ENCODE results near the gene ADH7. TPM values are rescaled to one million over a fixed set of nuclear protein-coding genes. Genes with fewer than 3 reads are reported as not detected.

Gene ADH7
- total RNA-seq, 1 experiment from 2014 or later: not detected

DNA sequence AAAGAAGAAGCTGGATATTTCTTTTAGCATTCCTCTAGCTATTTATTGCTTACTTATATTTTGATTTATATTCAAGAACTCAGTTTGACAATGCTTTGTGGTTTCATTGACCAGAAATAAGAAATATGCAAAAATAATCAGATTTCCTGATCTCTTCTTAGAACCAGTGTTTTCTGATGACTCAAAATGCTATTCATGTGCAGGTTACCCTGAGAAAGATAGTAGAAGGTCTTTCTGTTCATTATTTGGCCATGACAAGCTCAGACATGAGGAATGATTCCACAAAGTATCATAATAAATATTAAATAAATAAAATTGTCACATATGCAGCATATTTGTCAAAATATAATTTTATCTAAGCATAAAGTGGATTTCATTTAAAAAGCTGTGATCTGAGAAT is 24.1 kb downstream of the ADH7 start:
- intact Hi-C loops (cut with micrococcal nuclease): loop anchor here (5.0 kb wide), 1 partner anchor 396 kb away; no protein-coding TSS in a partner anchor
- CTCF ChIA-PET: interaction anchor here (1.2 kb wide), 1 partner anchor 52 kb away, joined by 3 read pairs; no protein-coding TSS in a partner anchor
- no peak for TF ChIP-seq EZH2 (IDR thresholded peaks at IDR 0.05)
- TF ChIP-seq YY1 (IDR thresholded peaks at IDR 0.05; ENCODE audit: extremely low read depth, insufficient replicate concordance, low read depth, low read length): no peak
- TF ChIP-seq, protein P1, sequence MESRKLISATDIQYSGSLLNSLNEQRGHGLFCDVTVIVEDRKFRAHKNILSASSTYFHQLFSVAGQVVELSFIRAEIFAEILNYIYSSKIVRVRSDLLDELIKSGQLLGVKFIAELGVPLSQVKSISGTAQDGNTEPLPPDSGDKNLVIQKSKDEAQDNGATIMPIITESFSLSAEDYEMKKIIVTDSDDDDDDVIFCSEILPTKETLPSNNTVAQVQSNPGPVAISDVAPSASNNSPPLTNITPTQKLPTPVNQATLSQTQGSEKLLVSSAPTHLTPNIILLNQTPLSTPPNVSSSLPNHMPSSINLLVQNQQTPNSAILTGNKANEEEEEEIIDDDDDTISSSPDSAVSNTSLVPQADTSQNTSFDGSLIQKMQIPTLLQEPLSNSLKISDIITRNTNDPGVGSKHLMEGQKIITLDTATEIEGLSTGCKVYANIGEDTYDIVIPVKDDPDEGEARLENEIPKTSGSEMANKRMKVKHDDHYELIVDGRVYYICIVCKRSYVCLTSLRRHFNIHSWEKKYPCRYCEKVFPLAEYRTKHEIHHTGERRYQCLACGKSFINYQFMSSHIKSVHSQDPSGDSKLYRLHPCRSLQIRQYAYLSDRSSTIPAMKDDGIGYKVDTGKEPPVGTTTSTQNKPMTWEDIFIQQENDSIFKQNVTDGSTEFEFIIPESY (IDR thresholded peaks at IDR 0.05; ENCODE audit: extremely low read depth, insufficient replicate concordance, low read length): no peak

DNA sequence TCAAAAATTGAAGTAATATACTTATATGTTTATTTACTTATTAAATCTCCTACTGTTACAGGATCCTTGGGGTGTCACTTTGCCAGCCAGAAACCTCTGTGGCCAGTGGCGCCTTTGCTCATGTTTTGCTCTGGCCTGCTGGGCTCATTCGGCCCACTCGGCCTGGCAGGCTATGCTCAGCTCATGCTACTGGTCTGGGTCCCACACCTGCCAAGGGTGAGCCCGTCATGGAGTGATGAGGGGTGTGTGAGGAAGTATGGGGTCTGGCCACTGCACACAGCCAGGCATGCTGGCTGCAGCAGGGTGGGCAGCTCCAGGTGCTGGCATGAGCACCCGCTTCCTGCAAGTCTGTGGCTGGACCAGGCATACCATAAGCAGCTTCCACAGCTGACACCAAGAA is 25.1 kb downstream of the ADH7 start:
- Histone ChIP-seq H3K9me3 (ENCODE audit: control insufficient read depth in 1 of 2, insufficient read depth in 1 of 2, low read depth in 1 of 2, low read length in 2 of 2) (no peaks in the 10 kb centered on the region), H4K20me1 (ENCODE audit: insufficient read depth) (no peaks in the 10 kb centered on the region), H3K4me1 (ENCODE audit: control insufficient read depth in 1 of 2, insufficient read depth in 2 of 2, low read length in 2 of 2) (no peaks in the 10 kb centered on the region), H3K27me3 (ENCODE audit: insufficient read depth, low read length) (no peaks in the 10 kb centered on the region), H3K9ac (ENCODE audit: low read length) (no peak overlapping the region), H3K9me2 (ENCODE audit: insufficient read depth) (no peaks in the 10 kb centered on the region), H3K4me2 (ENCODE audit: low read length) (no peak overlapping the region), H3K36me3 (ENCODE audit: control insufficient read depth in 1 of 2, insufficient read depth in 2 of 2, low read length in 2 of 2) (no peaks in the 10 kb centered on the region), H3K4me3 (replicated peaks in 1 of 2; ENCODE audit: low read depth in 1 of 2, low read length in 2 of 2) (no peak overlapping the region), H3K79me2 (ENCODE audit: insufficient read depth, low read length) (no peaks in the 10 kb centered on the region), H2AFZ (ENCODE audit: low read depth, low read length, poor library complexity, severe bottlenecking) (no peak overlapping the region), H3K27ac (ENCODE audit: low read depth, low read length) (no peak overlapping the region)
- TF ChIP-seq, protein P2, sequence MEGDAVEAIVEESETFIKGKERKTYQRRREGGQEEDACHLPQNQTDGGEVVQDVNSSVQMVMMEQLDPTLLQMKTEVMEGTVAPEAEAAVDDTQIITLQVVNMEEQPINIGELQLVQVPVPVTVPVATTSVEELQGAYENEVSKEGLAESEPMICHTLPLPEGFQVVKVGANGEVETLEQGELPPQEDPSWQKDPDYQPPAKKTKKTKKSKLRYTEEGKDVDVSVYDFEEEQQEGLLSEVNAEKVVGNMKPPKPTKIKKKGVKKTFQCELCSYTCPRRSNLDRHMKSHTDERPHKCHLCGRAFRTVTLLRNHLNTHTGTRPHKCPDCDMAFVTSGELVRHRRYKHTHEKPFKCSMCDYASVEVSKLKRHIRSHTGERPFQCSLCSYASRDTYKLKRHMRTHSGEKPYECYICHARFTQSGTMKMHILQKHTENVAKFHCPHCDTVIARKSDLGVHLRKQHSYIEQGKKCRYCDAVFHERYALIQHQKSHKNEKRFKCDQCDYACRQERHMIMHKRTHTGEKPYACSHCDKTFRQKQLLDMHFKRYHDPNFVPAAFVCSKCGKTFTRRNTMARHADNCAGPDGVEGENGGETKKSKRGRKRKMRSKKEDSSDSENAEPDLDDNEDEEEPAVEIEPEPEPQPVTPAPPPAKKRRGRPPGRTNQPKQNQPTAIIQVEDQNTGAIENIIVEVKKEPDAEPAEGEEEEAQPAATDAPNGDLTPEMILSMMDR (IDR thresholded peaks at IDR 0.05 in 2 of 3, conservative IDR thresholded peaks at IDR 0.05 in 1 of 3; ENCODE audit: borderline replicate concordance in 1 of 3, insufficient read depth in 1 of 3, low read depth in 2 of 3, low read length in 2 of 3): no peak
- TF ChIP-seq CEBPB (IDR thresholded peaks at IDR 0.05; ENCODE audit: low read depth): no peak
- no peak for TF ChIP-seq EZH2phosphoT487 (IDR thresholded peaks at IDR 0.05; ENCODE audit: borderline replicate concordance)
- TF ChIP-seq, protein P1 (IDR thresholded peaks at IDR 0.05; ENCODE audit: extremely low read depth, insufficient replicate concordance, low read length): no peak
- no peak for TF ChIP-seq ZFX (IDR thresholded peaks at IDR 0.05)
- TF ChIP-seq JUND (IDR thresholded peaks at IDR 0.05): no peak
- TF ChIP-seq TCF7L2 (IDR thresholded peaks at IDR 0.05; ENCODE audit: borderline replicate concordance, extremely low read depth, insufficient read depth, insufficient read length): no peak
- TF ChIP-seq SRF (IDR thresholded peaks at IDR 0.05; ENCODE audit: low read depth): no peak
- TF ChIP-seq POLR2AphosphoS5 (IDR thresholded peaks at IDR 0.05; ENCODE audit: low read depth, low read length): no peak
- POLR2A ChIA-PET: no interaction called here
- no TSS peak for BruUV-seq (replicated peaks)
- CTCF ChIA-PET: interaction anchor here (1.0 to 1.2 kb wide), 2 partner anchors 53 kb away, joined by 3 to 4 read pairs; no protein-coding TSS in a partner anchor
- ATAC-seq (no peak), DNase-seq (ENCODE audit: low read depth, low spot score) (no peak)
- RAD21 ChIA-PET (ENCODE audit: low non-redundant PET in 1 of 2, low total read pairs in 2 of 2, uncharacterized antibody in 2 of 2, unreplicated experiment in 2 of 2): no interaction called here
- intact Hi-C loops (cut with micrococcal nuclease): loop anchor here (5.0 kb wide), 1 partner anchor 397 kb away; no protein-coding TSS in a partner anchor

More for the DNA sequence above, 24.1 kb downstream of the ADH7 start:
- DNase-seq (ENCODE audit: low read depth, low spot score) (no peak), ATAC-seq (no peak)
- Histone ChIP-seq H3K9me3 (ENCODE audit: control insufficient read depth in 1 of 2, insufficient read depth in 1 of 2, low read depth in 1 of 2, low read length in 2 of 2) (no peaks in the 10 kb centered on the region), H3K4me3 (replicated peaks in 1 of 2; ENCODE audit: low read depth in 1 of 2, low read length in 2 of 2) (no peak overlapping the region), H3K27ac (ENCODE audit: low read depth, low read length) (no peak overlapping the region), H3K27me3 (ENCODE audit: insufficient read depth, low read length) (no peaks in the 10 kb centered on the region), H3K4me2 (ENCODE audit: low read length) (no peak overlapping the region), H4K20me1 (ENCODE audit: insufficient read depth) (no peaks in the 10 kb centered on the region), H2AFZ (ENCODE audit: low read depth, low read length, poor library complexity, severe bottlenecking) (no peak overlapping the region), H3K9me2 (ENCODE audit: insufficient read depth) (no peaks in the 10 kb centered on the region), H3K9ac (ENCODE audit: low read length) (no peak overlapping the region), H3K4me1 (ENCODE audit: control insufficient read depth in 1 of 2, insufficient read depth in 2 of 2, low read length in 2 of 2) (no peaks in the 10 kb centered on the region), H3K79me2 (ENCODE audit: insufficient read depth, low read length) (no peaks in the 10 kb centered on the region), H3K36me3 (ENCODE audit: control insufficient read depth in 1 of 2, insufficient read depth in 2 of 2, low read length in 2 of 2) (no peaks in the 10 kb centered on the region)
- ChIA-PET POLR2A (no interaction called here), RAD21 (ENCODE audit: low non-redundant PET in 1 of 2, low total read pairs in 2 of 2, uncharacterized antibody in 2 of 2, unreplicated experiment in 2 of 2) (no interaction called here)
- no TSS peak for BruUV-seq (replicated peaks)

All from HCT116 (cell line).